Spleen (tissue), 7 donors: ENCODE results near the gene SLC17A5.

Experiments
- POLR2A ChIP-seq, 3 donors: fragments of 450-650 bp; IDR thresholded peaks; one replicate each; pipeline ENCODE4 v1.5.1; 2017; ENCODE audit warnings: antibody characterized with exemption in 3 of 3, mild to moderate bottlenecking in 1 of 3
- POLR2AphosphoS5 ChIP-seq, 3 donors: sonication (generic); formaldehyde crosslinking; IDR thresholded peaks; one replicate each; pipeline ENCODE4 v1.5.1; 2017; ENCODE audit warnings: antibody characterized with exemption in 3 of 3
- TF ChIP-seq, protein P1 (sequence below), 11 experiments: fragments of 200-600 bp in 7 of 11; fragments of 450-650 bp in 4 of 11; sonication (generic) in 4 of 11; IDR thresholded peaks in 8 of 11; conservative IDR thresholded peaks in 3 of 11; 1 replicate in 7 of 11; 2 replicates in 4 of 11; pipeline versions ENCODE4 v1.4.0 to v1.8.0; 2016 to 2021; ENCODE audit warnings: antibody characterized with exemption in 11 of 11, inconsistent platforms in 4 of 11, mild to moderate bottlenecking in 1 of 11
- donor health status: DM: no; HTN: no; CAD: no; lungs with moderate emphysema.
- donor health status: DM: no; HTN: no; CAD: no.
- donor health status: DM: no; HTN: no; CAD: no.

DNA sequence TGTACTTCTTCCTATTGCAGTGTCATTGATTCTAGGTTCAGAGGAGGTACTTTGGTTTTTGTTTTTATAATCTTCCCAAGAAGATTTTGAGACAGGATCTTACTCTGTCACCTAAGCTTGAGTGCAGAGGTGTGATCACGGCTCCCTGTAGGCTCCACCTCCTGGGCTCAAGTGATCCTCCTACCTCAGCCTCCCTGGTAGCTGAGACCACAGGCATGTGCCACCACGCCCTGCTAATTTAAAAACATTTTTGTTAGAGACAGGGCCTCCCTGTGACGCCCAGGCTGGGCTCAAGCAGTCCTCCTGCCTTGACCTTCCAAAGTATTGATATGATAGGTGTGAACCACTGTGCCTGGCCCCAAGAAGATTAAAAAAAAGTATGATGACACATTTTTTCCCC lies 3.4 kb upstream of the SLC17A5 start:
- TF ChIP-seq, protein P1, sequence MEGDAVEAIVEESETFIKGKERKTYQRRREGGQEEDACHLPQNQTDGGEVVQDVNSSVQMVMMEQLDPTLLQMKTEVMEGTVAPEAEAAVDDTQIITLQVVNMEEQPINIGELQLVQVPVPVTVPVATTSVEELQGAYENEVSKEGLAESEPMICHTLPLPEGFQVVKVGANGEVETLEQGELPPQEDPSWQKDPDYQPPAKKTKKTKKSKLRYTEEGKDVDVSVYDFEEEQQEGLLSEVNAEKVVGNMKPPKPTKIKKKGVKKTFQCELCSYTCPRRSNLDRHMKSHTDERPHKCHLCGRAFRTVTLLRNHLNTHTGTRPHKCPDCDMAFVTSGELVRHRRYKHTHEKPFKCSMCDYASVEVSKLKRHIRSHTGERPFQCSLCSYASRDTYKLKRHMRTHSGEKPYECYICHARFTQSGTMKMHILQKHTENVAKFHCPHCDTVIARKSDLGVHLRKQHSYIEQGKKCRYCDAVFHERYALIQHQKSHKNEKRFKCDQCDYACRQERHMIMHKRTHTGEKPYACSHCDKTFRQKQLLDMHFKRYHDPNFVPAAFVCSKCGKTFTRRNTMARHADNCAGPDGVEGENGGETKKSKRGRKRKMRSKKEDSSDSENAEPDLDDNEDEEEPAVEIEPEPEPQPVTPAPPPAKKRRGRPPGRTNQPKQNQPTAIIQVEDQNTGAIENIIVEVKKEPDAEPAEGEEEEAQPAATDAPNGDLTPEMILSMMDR (IDR thresholded peaks at IDR 0.05 in 8 of 11, conservative IDR thresholded peaks at IDR 0.05 in 3 of 11): no peak
- TF ChIP-seq POLR2A (IDR thresholded peaks at IDR 0.05): no peak
- no peak for TF ChIP-seq POLR2AphosphoS5 (IDR thresholded peaks at IDR 0.05)
